Sigmoid colon (tissue), 4 donors: Measurements from ENCODE around the gene MYO7B.

ENCODE experiments used
- CTCF ChIP-seq, 4 experiments: fragments of 450-650 bp in 3 of 4; fragments of 200-600 bp in 1 of 4; IDR thresholded peaks; one replicate each; pipeline ENCODE4 v1.5.1; 2016 to 2019; ENCODE audit warnings: antibody characterized with exemption in 4 of 4, mild to moderate bottlenecking in 3 of 4, moderate library complexity in 2 of 4
- POLR2A ChIP-seq, 2 donors: fragments of 450-650 bp; IDR thresholded peaks; one replicate each; pipeline ENCODE4 v1.6.1; 2016; ENCODE audit warnings: antibody characterized with exemption in 2 of 2, mild to moderate bottlenecking in 2 of 2, moderate library complexity in 2 of 2
- POLR2AphosphoS5 ChIP-seq, 4 donors: sonication (generic); formaldehyde crosslinking; IDR thresholded peaks; one replicate each; pipeline ENCODE4 v1.6.1; 2017; ENCODE audit warnings: antibody characterized with exemption in 4 of 4

- TF ChIP-seq CTCF (IDR thresholded peaks at IDR 0.05) (no peak), POLR2AphosphoS5 (IDR thresholded peaks at IDR 0.05) (no peak), POLR2A (IDR thresholded peaks at IDR 0.05) (no peak)
These were observed 37.1 kb upstream of the MYO7B start for GRCh38 chr2:127498386-127498785.
